HG03558 (cell line): Measurements from ENCODE around the gene TMPRSS6.

ENCODE experiments used
- ATAC-seq: cut with Tn5 transposase; IDR thresholded peaks from one replicate; pipeline ENCODE4 v1.9.1; 2021; ENCODE audit warnings: moderate number of reproducible peaks; ENCODE audit not compliant: unreplicated experiment; ENCODE audit errors: extremely low read depth

Gene TMPRSS6

DNA sequence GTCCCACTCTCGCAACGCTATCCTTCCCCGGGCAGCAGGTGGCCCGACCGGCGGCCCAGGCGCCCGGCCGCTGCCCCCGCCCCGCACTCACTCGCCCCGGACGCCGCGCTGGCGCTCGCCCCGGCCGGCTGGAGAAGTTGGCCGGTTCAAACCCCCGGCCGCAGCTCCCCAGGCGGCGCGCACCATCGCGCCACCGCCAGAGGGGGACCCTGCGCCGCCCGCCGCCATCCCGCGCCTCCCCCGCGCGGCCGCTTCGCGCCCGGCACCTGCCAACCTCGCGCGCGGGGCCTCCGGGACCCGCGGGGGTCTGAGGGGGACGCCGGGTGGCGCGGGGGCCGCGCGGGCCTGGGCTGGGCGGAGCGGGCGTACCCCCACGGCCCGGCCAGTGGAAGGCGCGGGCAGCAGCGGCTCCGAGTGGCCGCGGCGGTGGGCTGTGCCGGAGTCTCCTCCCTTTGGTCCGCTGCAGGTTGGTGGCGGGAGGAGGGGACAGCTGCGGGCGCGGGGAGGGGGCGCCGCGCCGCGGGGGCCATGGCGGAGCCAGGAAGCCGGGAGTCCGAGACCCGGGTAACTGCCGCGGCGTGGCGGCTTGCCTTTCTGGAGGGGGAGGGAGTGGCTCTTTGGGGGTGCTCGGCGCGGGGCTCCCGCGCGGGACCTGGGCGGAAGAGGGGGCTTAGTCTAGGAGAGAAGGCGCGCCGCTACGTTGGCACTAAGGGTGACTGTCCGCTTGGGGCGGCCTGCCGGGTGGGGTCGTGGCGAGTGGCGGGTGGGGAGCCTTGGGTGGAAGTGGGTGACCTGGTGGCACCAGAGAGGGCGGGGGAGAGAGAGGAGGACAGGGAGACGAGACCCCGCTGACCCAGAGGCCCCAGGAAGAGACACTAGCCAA is 90.0 kb downstream of the TMPRSS6 start, which contains the start of the genes MPST and TST:
Gene MPST (plus strand): TSS at position 434 of the 883 bp plus-strand sequence. CDS start 95 bp downstream, at position 529.
Gene TST (minus strand): TSS at position 139 of the 883 bp plus-strand sequence. CDS start 715 bp downstream, outside the sequence.
- no peak for ATAC-seq

DNA sequence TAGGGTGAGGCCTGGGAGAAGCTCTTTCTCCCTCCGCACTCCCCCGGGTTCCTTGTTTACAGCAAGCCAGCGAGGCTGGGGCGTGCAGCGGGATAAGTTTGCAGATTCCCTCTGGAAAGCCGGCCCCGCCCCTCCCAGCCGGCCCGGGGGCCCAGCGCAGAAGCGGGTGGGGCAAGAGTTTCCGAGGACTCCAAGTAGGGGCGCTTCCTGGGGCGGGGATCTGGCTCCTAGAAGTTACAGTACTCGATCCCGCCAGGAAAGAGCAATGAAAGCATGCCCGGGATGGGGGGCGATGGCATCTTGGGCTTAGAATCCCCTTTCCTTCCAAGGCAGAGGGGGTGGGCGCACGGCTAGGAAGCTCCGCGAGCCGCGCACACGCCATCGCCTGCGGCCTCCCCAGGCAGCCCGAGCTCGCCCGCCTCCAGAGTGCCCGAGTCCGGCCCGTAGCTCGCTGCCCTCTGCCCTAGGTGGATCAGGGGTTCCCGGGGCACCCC is 90.7 kb downstream of the TMPRSS6 start:
- no peak for ATAC-seq

DNA sequence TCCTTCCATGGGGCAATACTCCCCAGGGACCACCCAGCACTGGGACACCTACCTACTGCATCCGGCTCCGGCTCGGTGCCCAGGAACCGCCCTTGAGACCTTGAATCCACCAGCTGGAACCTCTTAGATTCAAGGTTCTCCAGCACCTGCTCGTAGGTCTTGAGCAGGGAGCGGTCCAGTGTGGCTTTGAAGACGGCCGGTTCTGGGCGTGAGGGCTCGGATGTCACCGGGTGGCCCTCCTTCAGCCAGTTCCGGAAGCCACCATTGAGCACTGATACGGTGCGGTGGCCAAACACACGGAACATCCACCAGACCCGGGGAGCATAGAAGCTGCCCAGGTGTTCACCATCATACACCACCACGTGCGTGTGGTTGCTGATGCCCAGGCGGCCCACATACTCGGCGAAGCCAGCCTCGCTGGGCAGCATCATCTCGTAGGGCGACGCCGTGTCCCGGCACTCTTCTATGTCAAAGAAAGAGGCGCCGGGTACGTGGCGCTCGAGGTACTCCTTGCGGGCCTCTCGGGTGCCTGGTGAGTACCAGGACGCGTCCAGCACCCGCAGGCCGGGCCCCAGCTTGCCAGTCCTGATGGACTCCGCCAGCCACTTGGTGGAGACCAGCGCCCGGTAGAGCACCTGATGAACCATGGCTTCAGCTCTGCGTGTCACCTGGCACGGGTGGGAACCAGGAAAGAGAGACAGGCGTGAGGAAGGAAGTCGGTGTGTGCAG is 91.3 kb downstream of the TMPRSS6 start:
- no peak for ATAC-seq

DNA sequence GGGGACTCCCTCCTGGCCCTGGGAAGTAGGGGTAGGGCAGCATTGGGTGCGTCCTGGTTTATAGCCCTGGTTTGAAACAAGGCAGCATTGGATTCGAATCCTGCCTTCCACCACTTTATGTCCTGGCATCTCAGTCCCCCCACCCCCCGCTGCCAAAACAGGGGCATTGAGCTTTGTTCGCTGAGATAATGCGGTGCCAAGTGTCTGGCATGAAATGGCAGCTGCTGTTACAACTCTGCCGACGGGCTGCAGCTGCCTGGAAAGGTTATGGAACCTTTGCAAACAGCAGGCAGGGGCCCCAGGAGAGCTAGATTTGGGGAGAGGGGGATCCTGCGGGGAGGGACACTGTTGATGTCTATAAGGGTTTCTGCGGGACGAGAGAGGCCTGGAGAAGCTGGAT is 92.2 kb downstream of the TMPRSS6 start:
- no peak for ATAC-seq

DNA sequence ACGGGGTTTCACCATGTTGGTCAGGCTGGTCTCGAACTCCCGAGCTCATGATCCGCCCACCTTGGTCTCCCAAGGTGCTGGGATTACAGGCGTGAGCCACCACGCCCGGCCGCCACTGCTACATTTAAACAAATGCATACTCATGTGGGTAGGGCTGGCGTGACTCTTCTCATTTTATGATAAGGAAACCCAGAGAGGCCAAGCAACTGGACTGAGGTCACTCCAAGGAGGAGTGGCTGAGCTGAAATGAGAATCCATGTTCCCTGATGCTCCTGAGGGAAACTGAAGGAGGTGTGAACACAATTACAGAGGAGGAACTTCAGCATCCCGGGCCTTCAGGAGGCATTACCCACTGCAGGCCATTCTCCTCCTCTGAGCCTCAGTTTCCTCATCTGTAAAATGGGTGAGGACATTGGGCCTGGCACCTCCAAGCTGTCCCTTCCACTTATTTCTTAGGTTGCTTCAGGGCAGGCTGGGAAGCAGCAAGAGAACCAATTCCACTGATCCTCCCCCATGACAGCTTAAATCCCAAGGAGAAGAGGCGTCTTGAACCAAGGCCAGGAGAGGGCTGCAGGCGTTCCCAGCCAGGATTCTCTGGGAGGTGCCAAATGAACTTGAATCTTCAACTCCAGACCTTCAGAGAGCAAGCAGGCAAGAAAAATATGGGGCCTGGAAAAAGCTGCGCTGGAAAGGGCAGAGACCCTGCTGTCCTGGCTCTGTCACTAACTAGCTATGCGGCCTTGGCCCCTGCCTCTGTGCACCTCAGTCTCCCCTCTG is 93.2 kb downstream of the TMPRSS6 start:
- no peak for ATAC-seq

DNA sequence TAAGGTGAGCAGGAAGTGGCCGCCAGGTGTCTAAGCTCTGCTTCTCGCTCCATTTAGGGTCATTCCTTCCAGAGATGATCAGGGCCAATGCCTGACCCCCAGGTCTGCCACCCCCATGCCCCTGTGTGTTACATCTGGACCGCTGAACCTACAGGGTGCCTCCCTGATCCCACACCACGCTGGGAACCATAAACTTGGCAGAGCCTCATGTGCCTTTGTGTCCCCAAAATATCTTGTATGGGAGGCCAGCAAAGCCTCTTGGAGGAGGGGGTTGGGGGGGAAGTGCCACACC is 94.0 kb downstream of the TMPRSS6 start:
- no peak for ATAC-seq
